Peyer's patch (tissue), 4 donors: ENCODE data around the gene AHI1.

ENCODE experiments used
- CTCF ChIP-seq, 6 experiments: fragments of 450-650 bp in 4 of 6; fragments of 200-600 bp in 2 of 6; sonication (generic) in 1 of 6; IDR thresholded peaks; one replicate each; pipeline ENCODE4 v1.5.1; 2017 to 2019; ENCODE audit warnings: antibody characterized with exemption in 6 of 6, mild to moderate bottlenecking in 3 of 6, moderate library complexity in 1 of 6
- POLR2A ChIP-seq, 2 donors: fragments of 450-650 bp; IDR thresholded peaks; one replicate each; pipeline ENCODE4 v1.5.1; 2017; ENCODE audit warnings: antibody characterized with exemption in 2 of 2, mild to moderate bottlenecking in 2 of 2, moderate library complexity in 2 of 2

- no peak for TF ChIP-seq POLR2A (IDR thresholded peaks at IDR 0.05)
- TF ChIP-seq CTCF (IDR thresholded peaks at IDR 0.05) = peak in 1 of 6 experiments; percentile 4
Observed at GRCh38 chr6:135257631-135258405, 239.7 kb downstream of the AHI1 start.
